Esophagus squamous epithelium (tissue), 5 donors: Measurements from ENCODE around the gene MAP3K7. TPM values are rescaled to one million over a fixed set of nuclear protein-coding genes. Genes with fewer than 3 reads are reported as not detected.

Source experiments
- DNase-seq: peaks from one replicate; lab custom pipeline; 2025; lab: John Stamatoyannopoulos, UW
- H3K27ac ChIP-seq, 4 donors: fragments of 200-600 bp; sonication (generic); one replicate each; pipeline ENCODE4 v1.5.1; 2016 to 2019; ENCODE audit warnings: mild to moderate bottlenecking in 1 of 4
- H3K27me3 ChIP-seq, 4 donors: fragments of 200-600 bp; sonication (generic); 1 replicate in 3 of 4; 2 replicates in 1 of 4; pipeline versions ENCODE4 v1.5.1 to v1.6.0; 2017 to 2021; ENCODE audit warnings: antibody characterized with exemption in 1 of 4
- H3K36me3 ChIP-seq, 3 donors: fragments of 200-600 bp; sonication (generic); one replicate each; pipeline ENCODE4 v1.5.1; 2016 to 2019
- H3K4me1 ChIP-seq, 3 donors: fragments of 200-600 bp; sonication (generic); one replicate each; pipeline ENCODE4 v1.5.1; 2017 to 2019
- H3K4me3 ChIP-seq, 4 donors: fragments of 200-600 bp; sonication (generic); 1 replicate in 3 of 4; 2 replicates in 1 of 4; pipeline ENCODE4 v1.5.1; 2016 to 2019; ENCODE audit warnings: mild to moderate bottlenecking in 2 of 4, moderate library complexity in 1 of 4
- H3K9me3 ChIP-seq, 3 donors: fragments of 200-600 bp; sonication (generic); one replicate each; pipeline ENCODE4 v1.5.1; 2016 to 2019
- CTCF ChIP-seq, 6 experiments: fragments of 450-650 bp in 4 of 6; fragments of 200-600 bp in 2 of 6; sonication (generic) in 2 of 6; IDR thresholded peaks; one replicate each; pipeline ENCODE4 v1.5.1; 2016 to 2019; ENCODE audit warnings: antibody characterized with exemption in 6 of 6, mild to moderate bottlenecking in 4 of 6, moderate library complexity in 4 of 6
- POLR2A ChIP-seq, 4 donors: fragments of 450-650 bp; IDR thresholded peaks; one replicate each; pipeline ENCODE4 v1.6.1; 2017; ENCODE audit warnings: antibody characterized with exemption in 4 of 4, mild to moderate bottlenecking in 4 of 4, moderate library complexity in 3 of 4
- WGBS, 2 donors: methylation state at CpG; one replicate each; pipeline ENCODE4 v1.1.5; 2018; 5-methylcytosine and 5-hydroxymethylcytosine counted together
- intact Hi-C: fragments of 100-400 bp; cut with DNase I; formaldehyde crosslinking; loops from one replicate; pipeline ENCODE4 v1.15.0; 2022
- total RNA-seq, 4 donors: library from RNA; depleted of rRNA; stranded (reverse); fragments of >200 nt; gene quantifications; one replicate each; pipeline ENCODE4 v1.1.0, GENCODE V29; 2016
- donor health status: DM: yes; HTN: yes; CAD: no.

MAP3K7 gene
- total RNA-seq, 4 donors from 2014 or later: 10.0 to 24.0 (median 17.2) TPM

GRCh38 chr6:90483116-90483839 is 103.6 kb downstream of the MAP3K7 start:
- no peak for DNase-seq
- Histone ChIP-seq H3K4me3 (no peak overlapping the region), H3K36me3 (no peaks in the 10 kb centered on the region), H3K27me3 (no peaks in the 10 kb centered on the region), H3K27ac (no peak overlapping the region), H3K4me1 (peaks cover 0 to 13% (median 4%) of the 10 kb centered on the region in 3 donors), H3K9me3 (no peaks in the 10 kb centered on the region)
- intact Hi-C loops: no loop called here
- no peak for TF ChIP-seq POLR2A (IDR thresholded peaks at IDR 0.05)
- no peak for TF ChIP-seq CTCF (IDR thresholded peaks at IDR 0.05)
- 49 to 71% methylated on average over 2 to 8 of the region's 8 CpGs for WGBS, 2 donors

GRCh38 chr6:90480666-90481065 is 106.2 kb downstream of the MAP3K7 start:
- intact Hi-C loops: no loop called here
- Histone ChIP-seq H3K27ac (no peak overlapping the region), H3K4me1 (peaks cover 0 to 17% (median 4%) of the 10 kb centered on the region in 3 donors), H3K36me3 (no peaks in the 10 kb centered on the region), H3K9me3 (no peaks in the 10 kb centered on the region), H3K4me3 (no peak overlapping the region), H3K27me3 (no peaks in the 10 kb centered on the region)
- TF ChIP-seq POLR2A (IDR thresholded peaks at IDR 0.05): no peak
- TF ChIP-seq CTCF (IDR thresholded peaks at IDR 0.05): no peak
- DNase-seq: no peak
- 80 to 85% methylated on average over 4 of the region's 4 CpGs for WGBS, 2 donors

GRCh38 chr6:90479603-90479926 is 107.3 kb downstream of the MAP3K7 start:
- Histone ChIP-seq H3K9me3 (no peaks in the 10 kb centered on the region), H3K4me1 (peaks cover 0 to 25% (median 4%) of the 10 kb centered on the region in 3 donors), H3K27me3 (no peaks in the 10 kb centered on the region), H3K4me3 (no peak overlapping the region), H3K27ac (no peak overlapping the region), H3K36me3 (no peaks in the 10 kb centered on the region)
- DNase-seq: no peak
- WGBS, 2 donors: 91 to 100% methylated on average over 1 of the region's 1 CpG
- TF ChIP-seq CTCF (IDR thresholded peaks at IDR 0.05): no peak
- TF ChIP-seq POLR2A (IDR thresholded peaks at IDR 0.05): no peak
- intact Hi-C loops: loop anchor here (5.0 to 10.0 kb wide), 2 partner anchors 185 to 537 kb away; partner anchors contain the start of gene BACH2

GRCh38 chr6:90478789-90479602 is 107.9 kb downstream of the MAP3K7 start:
- H3K27ac ChIP-seq: peak overlapping the region in 1 of 4 donors; percentile 36
- H3K4me3 ChIP-seq: no peak overlapping the region
- peaks cover 0 to 25% (median 4%) of the 10 kb centered on the region in 3 donors for H3K4me1 ChIP-seq
- no peaks in the 10 kb centered on the region for H3K9me3 ChIP-seq
- H3K27me3 ChIP-seq: no peaks in the 10 kb centered on the region
- DNase-seq: no peak
- intact Hi-C loops: loop anchor here (5.0 to 10.0 kb wide), 2 partner anchors 184 to 537 kb away; partner anchors contain the start of gene BACH2
- WGBS, 2 donors: 27 to 29% methylated on average over 14 to 15 of the region's 15 CpGs
- no peaks in the 10 kb centered on the region for H3K36me3 ChIP-seq
- TF ChIP-seq CTCF (IDR thresholded peaks at IDR 0.05) (peak; percentile 81 to 93 (median 92)), POLR2A (IDR thresholded peaks at IDR 0.05) (no peak)

GRCh38 chr6:90478278-90478677 is 108.6 kb downstream of the MAP3K7 start:
- intact Hi-C loops: loop anchor here (5.0 to 10.0 kb wide), 2 partner anchors 183 to 536 kb away; partner anchors contain the start of gene BACH2
- TF ChIP-seq CTCF (IDR thresholded peaks at IDR 0.05) (no peak), POLR2A (IDR thresholded peaks at IDR 0.05) (no peak)
- H3K36me3 ChIP-seq: no peaks in the 10 kb centered on the region
- H3K27me3 ChIP-seq: no peaks in the 10 kb centered on the region
- 84 to 100% methylated on average over 2 to 4 of the region's 4 CpGs for WGBS, 2 donors
- no peak overlapping the region for H3K4me3 ChIP-seq
- H3K27ac ChIP-seq: no peak overlapping the region
- H3K4me1 ChIP-seq: peaks cover 0 to 25% (median 4%) of the 10 kb centered on the region in 3 donors
- H3K9me3 ChIP-seq: no peaks in the 10 kb centered on the region
- no peak for DNase-seq
